GM12874 (cell line): ENCODE measurements around the gene LMNTD1.

Source experiments
- TF ChIP-seq, protein P1 (sequence below): IDR thresholded peaks from 2 replicates; pipeline ENCODE4 v1.5.1; 2011; ENCODE audit warnings: low read depth, mild to moderate bottlenecking, control low read depth, low read length, moderate library complexity; ENCODE audit not compliant: insufficient read depth

Gene LMNTD1

DNA sequence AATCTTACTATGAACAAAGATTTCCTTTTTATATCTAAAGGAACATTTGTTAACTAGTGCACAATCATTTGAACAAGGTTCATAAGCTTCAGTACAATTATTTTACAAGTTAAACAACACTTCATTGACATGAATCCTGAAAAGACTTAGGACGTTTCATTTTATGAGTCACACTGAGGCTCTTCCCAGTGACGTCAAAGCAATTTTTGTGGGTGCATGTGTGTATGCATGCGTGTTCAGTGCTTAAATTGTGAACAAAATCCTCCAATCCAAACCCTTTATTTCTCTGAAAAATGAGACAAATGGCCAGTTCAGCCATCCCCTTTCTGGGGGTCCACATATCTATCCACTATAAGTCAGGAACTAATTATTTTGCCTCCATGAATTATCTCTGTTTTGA, 2.9 kb downstream of the LMNTD1 start:
- TF ChIP-seq, protein P1, sequence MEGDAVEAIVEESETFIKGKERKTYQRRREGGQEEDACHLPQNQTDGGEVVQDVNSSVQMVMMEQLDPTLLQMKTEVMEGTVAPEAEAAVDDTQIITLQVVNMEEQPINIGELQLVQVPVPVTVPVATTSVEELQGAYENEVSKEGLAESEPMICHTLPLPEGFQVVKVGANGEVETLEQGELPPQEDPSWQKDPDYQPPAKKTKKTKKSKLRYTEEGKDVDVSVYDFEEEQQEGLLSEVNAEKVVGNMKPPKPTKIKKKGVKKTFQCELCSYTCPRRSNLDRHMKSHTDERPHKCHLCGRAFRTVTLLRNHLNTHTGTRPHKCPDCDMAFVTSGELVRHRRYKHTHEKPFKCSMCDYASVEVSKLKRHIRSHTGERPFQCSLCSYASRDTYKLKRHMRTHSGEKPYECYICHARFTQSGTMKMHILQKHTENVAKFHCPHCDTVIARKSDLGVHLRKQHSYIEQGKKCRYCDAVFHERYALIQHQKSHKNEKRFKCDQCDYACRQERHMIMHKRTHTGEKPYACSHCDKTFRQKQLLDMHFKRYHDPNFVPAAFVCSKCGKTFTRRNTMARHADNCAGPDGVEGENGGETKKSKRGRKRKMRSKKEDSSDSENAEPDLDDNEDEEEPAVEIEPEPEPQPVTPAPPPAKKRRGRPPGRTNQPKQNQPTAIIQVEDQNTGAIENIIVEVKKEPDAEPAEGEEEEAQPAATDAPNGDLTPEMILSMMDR, result no peak

DNA sequence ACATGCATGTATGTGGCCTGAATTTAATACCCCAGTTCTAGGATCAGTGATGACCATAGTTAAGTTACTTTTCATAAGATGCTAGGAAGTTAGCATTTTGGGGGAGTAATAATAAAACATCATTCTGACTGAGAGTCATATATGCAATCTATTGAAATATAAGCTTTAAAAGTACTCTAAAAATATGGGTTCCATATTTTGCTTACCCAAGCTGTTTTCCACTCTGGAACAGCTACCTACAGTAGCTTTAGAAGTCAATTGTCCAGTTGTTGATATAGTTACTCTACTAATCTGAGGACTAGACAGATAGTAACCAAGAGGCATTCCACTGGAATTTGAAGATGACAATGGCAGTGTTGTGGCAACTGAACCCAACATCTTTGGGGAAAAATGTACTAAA, 4.0 kb downstream of the LMNTD1 start:
- TF ChIP-seq, protein P1, result no peak

GRCh38 chr12:25546318-25546717, 6.8 kb downstream of the LMNTD1 start:
- TF ChIP-seq, protein P1, result no peak

GRCh38 chr12:25533150-25533549, 19.9 kb downstream of the LMNTD1 start:
- TF ChIP-seq, protein P1, result no peak

DNA sequence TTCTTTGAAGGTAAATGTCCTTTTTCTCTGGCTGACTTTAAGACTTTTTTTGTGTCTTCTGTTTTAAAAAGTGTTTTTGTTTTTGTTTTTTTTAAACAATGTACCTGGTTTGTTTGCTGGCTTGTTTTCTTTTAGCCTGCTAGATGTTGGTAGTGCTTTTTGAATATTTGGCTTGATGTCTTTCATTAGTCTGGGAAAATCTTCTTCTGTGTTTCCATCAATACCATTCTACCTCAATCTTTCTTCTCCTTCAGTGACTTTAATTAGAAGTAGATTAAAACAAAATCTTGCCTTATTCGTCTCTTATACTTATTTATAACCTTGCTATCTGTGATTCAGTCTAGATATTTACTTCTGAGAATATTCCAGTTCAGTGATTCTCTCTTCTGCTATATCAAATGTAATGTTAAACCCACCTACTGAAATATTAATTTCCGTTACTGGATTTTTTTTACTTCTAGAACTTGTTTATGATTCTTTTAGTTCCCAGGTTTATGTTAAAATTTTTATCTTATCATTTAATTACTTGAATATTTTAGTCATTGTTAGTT, 21.5 kb downstream of the LMNTD1 start:
- TF ChIP-seq, protein P1, result no peak

DNA sequence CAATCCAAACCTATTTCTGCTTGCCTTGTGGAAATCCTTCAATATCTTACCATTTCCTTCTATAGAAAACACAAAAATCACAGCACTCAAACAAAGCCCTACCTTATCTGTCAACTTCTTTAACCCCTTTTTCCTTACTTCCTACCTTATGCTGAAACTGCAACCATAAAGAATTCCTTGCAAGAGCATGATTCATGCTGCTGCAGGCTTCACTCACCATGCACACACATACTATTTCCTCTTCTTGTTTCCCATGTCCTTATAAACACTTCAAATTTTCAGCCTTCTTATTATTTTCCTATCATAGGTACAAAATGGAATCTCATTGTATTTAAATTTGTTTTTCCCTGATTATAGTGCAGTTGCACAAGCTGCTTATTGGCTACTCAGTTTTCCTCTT, 23.3 kb downstream of the LMNTD1 start:
- TF ChIP-seq, protein P1, result no peak

DNA sequence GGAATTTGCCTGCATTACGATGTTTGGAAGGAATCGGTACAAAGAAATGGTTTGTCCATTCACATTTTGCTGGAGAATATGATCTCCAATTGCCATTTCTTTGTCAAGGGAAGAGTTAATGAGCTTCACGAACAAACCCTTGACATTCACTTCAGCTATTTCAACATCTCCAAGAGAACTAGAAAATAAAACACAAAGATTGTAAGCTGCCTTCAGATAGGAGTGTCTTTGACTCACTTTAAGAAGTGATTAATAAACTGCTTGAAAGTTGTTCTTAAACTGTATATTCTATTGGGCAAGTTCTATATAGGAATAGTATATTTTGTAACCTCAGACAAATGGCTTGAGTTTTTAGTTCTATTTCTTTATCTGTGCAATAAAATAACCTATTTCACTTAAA, 26.3 kb downstream of the LMNTD1 start:
- TF ChIP-seq, protein P1, result no peak
